SK-MEL-5 (cell line): Measurements from ENCODE around the gene CHRNA9. TPM values are rescaled to one million over a fixed set of nuclear protein-coding genes. Genes with fewer than 3 reads are reported as not detected.
"Not testable (repeated sequence)": the region's sequence is repeated elsewhere in the genome, so short reads cannot be mapped to it uniquely, and the experiment has no call there.

ENCODE experiments used
- DNase-seq: peaks from one replicate; pipeline ENCODE4 v3.0.0-alpha.2; 2016; ENCODE audit warnings: low read depth, low spot score
- in situ Hi-C: cut with HindIII; loops from 2 replicates; pipeline ENCODE4 v1.10.0; 2016; ENCODE audit warnings: low sequenced_read_pairs, high pct_unique_total_duplicates, low pct_unique_long_range_greater_than_20kb
- total RNA-seq: library from RNA; depleted of rRNA; stranded (reverse); fragments of >200 nt; shearing (Covaris generic); gene quantifications from 2 replicates; pipeline ENCODE4 v1.2.3, GENCODE V29; 2014

The CHRNA9 gene
- total RNA-seq, 1 experiment from 2014 or later = not detected

DNA sequence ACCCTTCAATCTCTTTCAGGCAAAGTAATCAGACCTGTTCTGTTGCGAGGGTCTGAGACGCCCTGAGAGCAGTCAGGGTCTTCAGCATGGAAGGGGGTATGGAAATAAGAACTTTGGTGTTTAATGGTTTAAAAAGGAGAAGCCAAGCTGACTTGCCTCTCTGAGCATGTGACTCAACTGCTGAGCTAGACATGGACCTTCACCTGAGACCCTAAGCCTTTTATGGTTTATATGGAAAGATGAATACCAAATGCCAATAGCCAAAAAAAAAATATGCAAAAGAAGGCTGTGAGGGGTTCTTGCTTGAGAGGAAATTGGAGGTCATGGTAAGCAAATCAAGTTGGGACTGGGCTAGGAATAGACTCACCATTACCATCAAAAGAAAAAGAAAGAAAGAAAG is 30.6 kb downstream of the CHRNA9 start:
- in situ Hi-C loops = no loop called here

DNA sequence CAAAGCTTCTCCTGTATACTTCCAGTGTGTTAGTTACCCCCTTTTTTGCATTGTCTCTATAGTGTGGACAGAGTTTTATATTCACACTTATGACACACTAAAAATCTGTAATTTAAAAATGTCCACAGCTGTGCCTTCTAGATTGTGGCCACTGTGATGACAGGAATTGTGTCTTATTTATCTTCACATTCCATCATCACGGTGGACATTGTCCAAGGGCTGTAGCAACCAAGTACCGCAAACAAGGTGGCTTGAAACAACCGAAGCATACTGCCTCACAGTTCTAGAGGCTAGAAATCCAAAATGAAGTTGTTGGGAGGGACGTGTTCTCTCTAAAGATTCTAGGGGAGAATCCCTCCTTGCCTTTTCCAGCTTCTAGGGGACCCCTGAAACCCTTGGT is 32.3 kb downstream of the CHRNA9 start:
- in situ Hi-C loops = no loop called here
- DNase-seq = no peak

More for the DNA sequence above, 30.6 kb downstream of the CHRNA9 start:
- DNase-seq = no peak

DNA sequence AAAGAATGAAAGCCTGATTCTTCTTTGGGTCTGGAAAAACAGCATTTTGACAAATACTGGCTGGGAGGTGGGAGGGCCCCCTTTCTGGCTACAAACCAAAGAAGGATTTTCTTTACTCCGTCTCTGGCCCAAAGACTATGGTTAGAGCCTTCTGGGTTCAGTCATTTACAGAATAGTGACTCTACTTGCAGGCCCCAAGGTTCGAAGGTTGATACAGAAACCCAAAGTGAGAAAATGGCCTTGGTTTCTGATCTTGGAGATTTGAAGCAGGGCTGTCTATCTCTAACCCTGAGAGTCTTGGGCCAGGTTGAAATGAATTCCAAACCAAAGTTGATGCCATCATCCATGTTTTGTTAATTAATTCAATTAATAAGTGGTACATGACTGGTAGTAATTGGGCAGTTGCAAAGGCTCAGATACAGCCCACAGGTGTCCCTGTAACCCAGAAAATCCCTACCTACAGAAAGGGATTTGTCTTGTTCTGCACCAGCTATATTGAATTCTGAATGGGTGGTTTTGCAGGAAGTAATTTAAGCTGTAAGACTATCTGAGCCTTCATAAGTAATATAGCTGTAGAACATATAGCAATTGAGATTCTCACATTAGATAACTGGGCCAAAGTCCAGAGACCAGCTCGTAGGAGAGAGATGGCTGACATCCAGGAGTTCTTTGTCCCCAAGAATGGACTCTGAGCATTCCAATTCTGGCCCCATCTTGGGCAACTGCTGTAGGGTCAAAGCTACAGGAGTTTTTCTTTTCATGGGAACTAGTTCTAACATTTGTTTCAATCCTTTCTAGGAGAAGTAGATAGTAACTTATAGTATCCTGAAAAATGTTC is 34.5 kb downstream of the CHRNA9 start:
- in situ Hi-C loops = no loop called here
- no peak for DNase-seq

DNA sequence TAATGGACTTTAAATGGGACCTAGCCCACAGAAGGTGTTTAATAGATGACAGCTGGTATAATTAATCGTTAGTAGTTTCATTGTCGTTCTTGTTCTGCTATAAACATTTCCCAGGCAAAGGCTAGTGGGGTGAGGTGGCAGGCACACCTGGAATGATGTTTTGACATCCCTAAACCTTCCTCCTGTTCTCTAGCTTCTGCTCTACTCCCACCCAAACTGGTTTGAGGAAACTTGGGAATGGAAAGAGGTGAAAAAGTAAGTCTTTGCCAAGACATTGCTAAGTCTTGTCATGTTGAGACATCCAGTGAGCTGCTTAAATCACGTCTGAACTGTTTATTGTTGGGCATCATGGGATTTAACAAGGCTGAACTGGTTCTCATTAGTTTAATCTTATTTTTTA is 37.5 kb downstream of the CHRNA9 start:
- DNase-seq = no peak
- in situ Hi-C loops = no loop called here

DNA sequence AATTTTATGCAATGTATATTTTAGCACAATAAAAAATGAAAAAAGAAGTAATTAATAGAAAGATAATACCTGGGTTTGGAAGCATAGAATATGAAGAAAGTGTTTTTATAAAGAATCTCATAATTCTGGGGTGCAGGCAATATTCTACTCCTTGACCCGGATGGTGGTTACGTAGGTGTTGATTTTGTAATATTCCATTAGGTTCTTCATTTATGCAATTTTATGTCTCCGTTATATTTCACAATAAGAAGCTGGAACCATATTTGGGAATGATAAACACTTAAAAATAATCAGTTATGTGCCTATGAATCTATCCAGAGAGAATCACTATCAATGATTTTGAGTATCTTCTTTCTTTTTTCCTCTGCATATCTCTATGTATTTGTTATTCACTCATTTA is 38.5 kb downstream of the CHRNA9 start:
- in situ Hi-C loops = no loop called here

DNA sequence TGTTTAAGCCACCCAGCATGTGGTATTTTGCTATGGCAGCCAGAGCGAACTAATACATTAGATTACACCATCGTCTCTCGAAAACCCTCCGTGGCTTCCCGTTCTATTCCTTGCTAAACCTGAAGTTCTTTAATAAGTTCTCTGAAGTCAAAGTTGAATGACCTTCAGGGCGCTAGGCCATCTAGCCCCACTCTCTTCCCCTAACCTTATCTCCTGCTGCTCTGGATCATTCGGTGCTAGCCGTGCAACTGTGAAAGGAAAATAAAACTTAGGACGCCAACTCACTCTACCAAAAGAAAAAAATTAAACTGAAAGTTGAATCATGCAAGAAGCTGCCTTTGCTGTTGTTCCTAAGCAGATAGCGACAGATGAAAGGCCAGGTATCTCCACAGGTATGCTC is 40.0 kb downstream of the CHRNA9 start:
- in situ Hi-C loops = no loop called here
- DNase-seq = no peak

More for the DNA sequence above, 38.5 kb downstream of the CHRNA9 start:
- DNase-seq = no peak

DNA sequence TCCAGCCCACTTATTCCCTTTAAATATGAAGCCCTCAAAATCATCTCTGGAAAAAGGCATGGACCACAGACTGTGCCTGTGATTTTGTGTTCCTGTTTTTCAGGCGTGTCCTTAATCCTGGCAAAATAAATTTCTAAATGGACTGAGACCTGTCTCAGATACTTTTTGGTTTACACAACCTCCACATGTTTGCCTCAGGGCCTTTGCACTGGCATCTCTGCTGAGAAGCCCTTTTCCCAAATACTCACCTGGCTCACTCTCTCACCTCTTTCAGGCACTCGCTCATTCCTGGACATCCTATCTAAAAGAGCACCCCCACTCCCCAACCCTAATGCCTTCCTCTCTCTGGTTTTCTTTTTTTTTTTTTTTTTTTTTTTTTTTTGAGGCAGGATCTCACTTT is 40.5 kb downstream of the CHRNA9 start:
- in situ Hi-C loops = no loop called here
- no peak for DNase-seq

DNA sequence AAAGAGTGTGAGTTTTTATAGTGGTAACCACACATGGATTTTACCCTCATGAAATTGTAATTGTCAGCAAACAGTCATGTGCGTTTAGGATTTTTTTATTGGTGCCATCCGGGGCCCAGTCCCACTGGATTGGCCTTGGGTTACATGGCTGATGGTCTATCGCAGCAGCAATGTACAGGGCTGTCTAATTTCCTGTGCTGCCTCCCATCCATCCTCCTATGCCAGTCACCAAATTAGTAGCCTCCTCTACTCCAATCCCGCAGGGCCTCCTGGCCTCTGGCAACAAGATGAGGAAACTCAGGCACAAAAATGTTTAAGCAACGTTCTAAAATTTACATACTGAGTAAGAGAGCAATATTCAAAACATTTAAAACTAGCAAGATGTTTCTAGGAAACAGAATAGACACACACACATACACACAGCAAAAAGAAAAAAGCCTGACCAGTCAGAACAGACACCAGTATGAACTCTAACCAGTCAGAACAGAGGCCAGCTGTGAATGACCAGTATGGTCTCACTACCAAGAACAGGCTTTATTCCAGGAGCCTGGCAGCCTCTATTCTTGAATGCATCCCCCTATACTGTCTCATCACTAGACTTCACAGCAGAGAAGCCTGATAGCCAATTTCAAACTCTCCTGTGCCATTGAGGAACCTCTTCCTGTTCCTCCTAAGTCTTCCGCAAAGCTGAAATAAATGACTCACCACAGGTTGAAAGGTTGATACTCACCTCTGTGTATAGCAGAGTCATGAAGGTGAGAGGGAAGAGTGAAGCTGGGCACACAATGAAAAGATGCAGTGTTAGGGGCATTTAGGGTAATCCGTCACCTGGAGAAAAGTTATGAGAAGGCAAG is 42.6 kb downstream of the CHRNA9 start:
- no peak for DNase-seq
- in situ Hi-C loops = no loop called here

DNA sequence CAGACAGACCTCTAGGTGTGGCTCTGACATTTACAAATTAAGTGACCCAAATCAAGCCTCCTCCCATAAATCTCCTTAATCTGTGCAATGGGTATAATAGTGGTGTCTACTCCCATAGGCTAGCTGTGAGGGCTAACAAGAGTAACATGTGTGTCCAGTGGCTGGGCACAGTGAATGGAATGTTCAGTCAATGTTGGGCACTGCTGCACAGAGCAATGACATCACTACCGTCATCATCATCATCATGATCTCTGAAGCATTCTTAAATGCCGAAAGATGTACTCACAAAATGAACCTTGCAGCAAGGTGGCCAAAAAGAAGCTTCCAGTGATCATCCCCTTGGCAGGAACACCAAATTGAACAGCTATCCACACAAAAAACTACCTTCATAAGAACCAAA is 43.5 kb downstream of the CHRNA9 start:
- DNase-seq = no peak
- in situ Hi-C loops = no loop called here

DNA sequence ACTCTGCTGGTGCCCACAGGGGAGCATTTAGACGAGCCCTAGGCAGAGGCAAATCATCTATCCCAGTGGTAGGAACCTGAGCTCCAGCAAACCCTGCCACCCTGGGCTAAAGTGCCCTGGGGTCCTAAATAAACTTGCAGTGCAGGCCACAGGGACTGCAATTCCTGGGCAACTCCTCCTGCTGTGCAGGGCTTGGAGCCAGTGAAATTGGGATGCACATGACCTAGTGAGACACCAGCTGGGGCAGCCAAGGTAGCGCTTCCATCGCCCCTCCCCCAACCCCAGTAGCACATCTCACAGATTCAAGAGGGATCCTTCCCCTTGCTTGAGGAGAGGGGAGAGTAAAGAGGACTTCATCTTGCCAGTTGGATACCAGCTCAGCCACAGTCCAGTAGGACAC is 44.1 kb downstream of the CHRNA9 start:
- DNase-seq = no peak
- in situ Hi-C loops = no loop called here

DNA sequence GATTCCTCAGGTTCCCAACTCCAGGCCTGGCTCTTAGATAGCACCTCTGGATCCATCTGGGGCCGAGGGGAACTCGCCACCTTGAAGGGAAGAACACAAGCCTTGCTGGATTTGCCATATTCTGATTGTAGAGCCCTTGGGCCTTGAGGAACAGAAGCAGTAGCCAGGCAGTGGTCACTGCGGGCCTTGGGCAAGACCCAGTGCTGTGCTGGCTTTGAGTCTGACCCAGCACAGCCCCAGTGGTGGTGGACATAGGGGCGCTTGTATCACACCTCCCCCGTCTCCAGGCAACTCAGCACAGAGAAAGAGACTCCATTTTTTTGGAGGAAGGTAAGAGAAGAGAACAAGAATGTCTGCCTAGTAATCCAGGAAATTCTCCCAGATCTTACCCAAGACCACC is 45.5 kb downstream of the CHRNA9 start:
- no peak for DNase-seq
- in situ Hi-C loops = no loop called here

DNA sequence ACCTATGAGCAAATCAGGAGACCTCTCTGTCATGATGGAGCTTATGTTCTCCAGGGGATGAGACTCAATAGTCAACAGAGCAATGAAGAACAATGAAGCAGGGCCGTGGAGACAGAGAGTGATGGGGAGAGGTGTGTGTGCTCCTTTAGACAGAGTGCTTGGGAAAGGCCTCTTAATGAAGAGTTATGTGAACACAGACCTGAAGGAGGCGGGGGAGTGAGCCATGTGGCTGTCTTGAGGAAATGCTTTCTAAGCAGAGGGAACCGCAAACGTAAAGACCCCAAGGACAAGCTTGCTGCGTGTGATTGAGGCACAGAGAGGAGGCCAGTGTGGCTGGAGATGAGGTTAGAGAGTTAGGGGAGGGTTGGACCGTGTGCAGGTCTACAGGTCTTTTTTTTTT is 53.1 kb downstream of the CHRNA9 start:
- no peak for DNase-seq
- in situ Hi-C loops = no loop called here

DNA sequence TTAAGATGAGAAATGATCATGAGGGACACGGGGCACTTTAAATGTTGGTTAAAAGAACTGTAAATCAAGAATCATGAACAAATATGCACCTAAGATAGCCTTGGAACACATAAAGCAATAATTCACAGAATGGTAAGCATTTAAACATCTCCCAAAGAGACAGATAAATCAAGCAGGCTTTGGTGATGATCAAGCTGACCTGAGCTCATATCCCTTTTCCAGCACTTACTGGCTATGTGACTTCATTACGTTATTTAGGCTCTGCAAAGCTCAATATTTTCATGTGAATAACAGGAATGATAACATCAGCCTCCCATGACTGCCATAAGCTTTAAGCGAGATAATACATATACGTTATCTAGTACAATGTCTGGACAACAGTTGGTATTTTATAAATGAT is 54.9 kb downstream of the CHRNA9 start:
- no peak for DNase-seq
- in situ Hi-C loops = no loop called here

DNA sequence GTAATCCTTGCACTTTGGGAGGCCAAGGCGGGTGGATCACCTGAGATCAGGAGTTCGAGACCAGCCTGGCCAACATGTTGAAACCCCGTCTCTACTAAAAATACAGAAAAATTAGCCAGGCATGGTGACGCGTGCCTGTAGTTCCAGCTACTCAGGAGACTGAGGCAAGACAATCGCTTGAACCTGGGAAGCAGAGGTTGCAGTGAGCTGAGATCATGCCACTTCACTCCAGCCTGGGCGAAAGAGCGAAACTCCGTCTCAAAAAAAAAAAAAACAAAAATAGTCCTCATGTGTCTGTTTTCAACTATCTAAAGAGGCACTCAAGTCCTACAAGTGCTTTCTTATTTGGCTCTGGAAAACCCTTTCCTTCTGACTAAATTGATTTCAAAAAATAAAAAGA is 57.1 kb downstream of the CHRNA9 start:
- in situ Hi-C loops, DNase-seq: not testable (repeated sequence)

DNA sequence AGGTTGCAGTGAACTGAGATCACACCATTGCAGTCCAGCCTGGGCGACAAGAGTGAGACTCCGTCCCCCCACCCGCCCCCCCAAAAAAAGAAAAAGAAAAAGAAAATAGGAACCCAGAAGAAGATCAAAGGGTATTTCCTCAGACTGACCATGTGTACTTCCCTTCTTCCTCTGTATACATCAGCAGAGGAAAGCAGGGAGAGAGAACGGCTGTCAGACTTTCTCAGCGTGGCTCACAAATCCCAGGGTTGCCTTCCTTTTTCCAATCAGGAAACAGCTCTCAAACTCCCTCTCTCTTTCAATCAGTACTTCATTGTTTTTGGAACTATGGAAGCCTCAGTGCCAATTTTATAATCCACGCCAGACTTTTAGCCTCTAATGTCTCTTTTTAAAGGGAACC is 59.1 kb downstream of the CHRNA9 start:
- in situ Hi-C loops = no loop called here
- no peak for DNase-seq

DNA sequence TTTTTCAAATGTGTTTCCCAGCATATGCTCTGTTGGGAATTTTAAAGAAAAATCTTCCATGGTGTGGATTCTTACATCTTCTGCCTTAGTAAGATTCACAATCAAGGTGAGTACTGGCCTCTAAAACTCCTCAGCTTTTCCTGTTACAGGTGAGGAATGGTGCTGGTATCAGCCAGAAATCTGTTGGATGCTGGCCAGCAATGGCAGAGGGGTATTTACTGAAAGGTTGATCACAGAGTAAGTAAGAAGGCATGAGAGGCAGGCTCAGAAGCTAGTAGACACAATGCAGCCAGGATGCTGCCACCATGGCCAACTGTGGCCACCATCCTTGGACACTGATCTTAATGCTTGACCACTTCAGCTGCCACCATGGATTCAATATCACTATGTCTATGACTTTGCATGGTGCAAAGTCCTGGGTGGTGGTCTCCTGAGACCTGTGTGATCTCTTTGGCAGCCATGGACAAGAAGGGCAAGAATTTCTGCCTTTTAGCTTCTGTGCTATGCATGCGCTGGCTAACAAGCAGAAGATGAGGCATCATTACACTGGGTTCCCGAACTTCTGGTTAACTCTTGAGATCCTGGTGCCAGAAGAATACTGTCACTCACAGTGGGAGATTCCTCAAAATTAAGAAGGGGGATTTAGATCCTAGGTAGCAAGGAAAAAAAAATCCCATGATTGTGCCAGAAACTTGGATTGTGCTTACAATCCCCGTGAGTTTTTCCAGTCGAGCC is 60.2 kb downstream of the CHRNA9 start:
- in situ Hi-C loops = no loop called here

DNA sequence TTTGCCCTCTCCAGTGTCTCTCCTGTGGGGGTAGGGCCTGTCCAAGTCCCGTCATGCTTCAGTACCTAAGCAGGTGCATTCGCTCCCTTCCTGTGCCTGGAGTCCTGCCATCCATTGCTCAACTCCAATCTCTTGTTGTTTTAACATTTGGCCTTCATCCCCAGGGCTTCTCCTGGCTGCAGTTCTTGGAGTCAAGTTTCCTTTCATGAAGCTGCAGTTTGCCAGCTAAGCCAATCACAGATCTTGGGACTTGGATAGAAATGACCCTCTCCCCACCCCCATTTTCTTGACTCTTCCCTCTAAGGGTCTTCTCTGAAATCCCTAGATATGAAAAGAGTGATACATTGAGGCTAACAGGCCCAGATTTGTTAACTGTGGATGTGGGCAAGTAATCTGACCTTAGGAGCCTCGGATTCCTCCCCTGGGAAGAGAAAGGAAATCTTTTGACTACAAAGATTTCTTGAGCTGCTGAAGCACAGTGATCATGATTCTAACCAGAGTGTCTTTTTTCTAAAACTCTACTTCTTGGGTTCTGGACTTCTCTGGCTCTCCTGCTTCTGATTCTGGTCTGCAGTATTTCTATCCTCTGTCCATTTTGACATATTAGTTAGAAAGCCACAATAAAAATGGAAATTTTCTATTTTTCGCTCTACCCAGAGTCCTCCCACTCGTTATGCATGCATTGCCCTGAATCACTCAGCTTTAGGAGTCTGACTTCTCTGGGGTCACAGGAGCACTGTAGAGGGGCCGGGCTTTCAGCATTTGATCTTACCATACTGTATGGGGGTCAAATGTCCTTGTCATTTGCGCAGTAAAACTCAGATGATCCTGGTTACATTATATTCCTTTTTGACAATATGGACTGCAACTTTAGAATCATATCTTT is 61.0 kb downstream of the CHRNA9 start:
- in situ Hi-C loops = no loop called here
- peak; percentile 72 for DNase-seq

More for the DNA sequence above, 60.2 kb downstream of the CHRNA9 start:
- no peak for DNase-seq
